Aorta (tissue), 5 donors: Measurements from ENCODE around the gene ITGA5. TPM values are rescaled to one million over a fixed set of nuclear protein-coding genes. Genes with fewer than 3 reads are reported as not detected.
A peak's percentile ranks its signal among the peaks of the same experiment; 100 is the strongest.

Experiments
- ATAC-seq: fragments of 200-7000 bp; cut with Tn5 transposase; one replicate; pipeline ENCODE4 v1.9.1; 2022; ENCODE audit warnings: moderate library complexity; ENCODE audit not compliant: low FRiP score
- DNase-seq, 2 donors: peaks; one replicate each; pipeline ENCODE4 v3.0.0-alpha.2; 2020
- H3K27ac ChIP-seq, 2 donors: one replicate each; pipeline ENCODE4 v1.5.1; 2013; ENCODE audit warnings: low read length in 2 of 2, mild to moderate bottlenecking in 2 of 2, moderate library complexity in 2 of 2, control low read depth in 1 of 2, inconsistent platforms in 1 of 2, low read depth in 1 of 2
- H3K27me3 ChIP-seq, 2 donors: one replicate each; pipeline ENCODE4 v1.6.1; 2013; ENCODE audit warnings: control low read depth in 1 of 2, low read length in 1 of 2, mild to moderate bottlenecking in 1 of 2, moderate library complexity in 1 of 2; ENCODE audit not compliant: insufficient read depth in 2 of 2, control insufficient read depth in 1 of 2
- H3K36me3 ChIP-seq, 2 donors: one replicate each; pipeline ENCODE4 v1.6.1; 2013; ENCODE audit warnings: control low read depth in 1 of 2, low read length in 1 of 2, mild to moderate bottlenecking in 1 of 2; ENCODE audit not compliant: insufficient read depth in 2 of 2, control insufficient read depth in 1 of 2
- H3K4me1 ChIP-seq, 2 donors: one replicate each; pipeline ENCODE4 v1.6.1; 2013; ENCODE audit warnings: low read length in 2 of 2, control low read depth in 1 of 2, mild to moderate bottlenecking in 1 of 2, moderate library complexity in 1 of 2; ENCODE audit not compliant: insufficient read depth in 2 of 2, control insufficient read depth in 1 of 2
- H3K4me3 ChIP-seq, 2 donors: one replicate each; pipeline ENCODE4 v1.5.1; 2013; ENCODE audit warnings: low read length in 2 of 2, control low read depth in 1 of 2, mild to moderate bottlenecking in 1 of 2
- H3K9me3 ChIP-seq: one replicate; pipeline ENCODE4 v1.6.1; 2013; ENCODE audit warnings: mild to moderate bottlenecking, low read length; ENCODE audit not compliant: control insufficient read depth
- WGBS, 2 donors: extraction: QIAGEN DNeasy Blood & Tissue Kit; methylation state at CpG; one replicate each; pipeline ENCODE4 v1.1.7; 2013; 5-methylcytosine and 5-hydroxymethylcytosine counted together
- intact Hi-C, 2 donors: fragments of 100-400 bp; cut with DNase I; formaldehyde crosslinking; loops; one replicate each; pipeline versions ENCODE4 v1.14.2 to v1.15.0; 2022
- polyA plus RNA-seq, 2 donors: library from polyadenylated mRNA; stranded (reverse); fragments of 200-250 nt; gene quantifications; one replicate each; pipeline ENCODE4 v1.2.3, GENCODE V29; 2013
- total RNA-seq, 2 donors: library from RNA; stranded (reverse); fragmentation: NEBNext Ultra II Directional; extraction: Animal tissue kit (Norgen Biotek cat#: 25700); gene quantifications; one replicate each; pipeline ENCODE4 v1.2.1, GENCODE V29; 2021
- donor health status: healthy with polysubstance abuse.
- donor health status: Bipolar disorder and iron deficiency.
- donor health status: DM: no; HTN: no; CAD: no.
- donor health status: DM: no; HTN: no; CAD: no.
- donor health status: DM: yes; HTN: yes; CAD: no.

Gene ITGA5
- total and polyA plus RNA-seq, 4 donors: 26.5 to 1,416 (median 353) TPM

DNA sequence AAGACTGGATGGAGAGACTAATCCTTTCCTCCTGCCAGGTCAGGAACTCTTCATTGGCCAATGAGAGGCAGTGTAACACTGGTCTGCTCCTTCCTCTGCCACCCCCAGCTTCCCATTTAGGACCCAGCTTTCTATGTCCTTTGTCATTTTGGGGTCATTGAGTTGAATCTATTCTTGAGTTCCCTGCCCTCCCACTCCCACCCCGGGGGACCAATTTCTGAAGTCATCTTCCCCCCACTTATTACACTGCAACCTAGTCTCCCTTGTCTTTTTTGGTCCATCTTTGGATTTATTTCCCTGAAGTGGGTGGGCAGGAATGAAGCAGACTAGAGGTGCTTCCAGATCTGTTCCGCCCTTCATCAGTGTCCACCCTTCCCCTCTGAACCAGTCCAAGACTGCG, 7.6 kb upstream of the ITGA5 start:
- no peaks in the 10 kb centered on the region for H3K9me3 ChIP-seq
- no peaks in the 10 kb centered on the region for H3K27me3 ChIP-seq
- WGBS, 2 donors: 92 to 95% methylated on average over 3 of the region's 3 CpGs
- peaks cover 5 to 21% of the 10 kb centered on the region in 2 donors for H3K4me1 ChIP-seq
- no peak for DNase-seq
- no peaks in the 10 kb centered on the region for H3K36me3 ChIP-seq
- intact Hi-C loops: no loop called here
- peak overlapping the region; percentile 19 to 44 for H3K27ac ChIP-seq
- no peak for ATAC-seq
- no peak overlapping the region for H3K4me3 ChIP-seq

DNA sequence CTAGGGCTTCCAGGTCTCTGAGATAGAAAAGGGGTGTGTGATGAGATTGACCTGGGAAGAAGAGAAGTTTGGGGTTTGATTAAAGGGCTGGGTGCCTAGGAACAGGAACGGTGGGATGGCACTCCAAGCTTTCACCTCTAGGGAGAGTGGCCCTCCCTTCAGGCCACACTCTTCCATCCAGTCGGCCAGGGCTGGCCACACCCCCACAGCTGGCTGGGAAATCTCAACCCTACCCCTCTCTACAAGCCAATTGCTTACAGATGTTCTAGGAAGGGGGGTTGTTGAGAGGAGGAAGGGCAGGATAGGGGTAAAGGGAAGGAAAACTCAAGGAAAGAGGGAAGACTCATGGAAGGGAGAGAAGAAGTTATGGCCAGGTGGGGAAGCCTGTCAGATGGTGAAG, 6.6 kb upstream of the ITGA5 start:
- no peaks in the 10 kb centered on the region for H3K36me3 ChIP-seq
- H3K27me3 ChIP-seq: no peaks in the 10 kb centered on the region
- 54 to 70% methylated on average over 2 of the region's 2 CpGs for WGBS, 2 donors
- peaks cover 5 to 18% of the 10 kb centered on the region in 2 donors for H3K4me1 ChIP-seq
- no peak overlapping the region for H3K4me3 ChIP-seq
- no peak for DNase-seq
- H3K27ac ChIP-seq: no peak overlapping the region
- ATAC-seq: no peak
- H3K9me3 ChIP-seq: no peaks in the 10 kb centered on the region
- intact Hi-C loops: no loop called here

DNA sequence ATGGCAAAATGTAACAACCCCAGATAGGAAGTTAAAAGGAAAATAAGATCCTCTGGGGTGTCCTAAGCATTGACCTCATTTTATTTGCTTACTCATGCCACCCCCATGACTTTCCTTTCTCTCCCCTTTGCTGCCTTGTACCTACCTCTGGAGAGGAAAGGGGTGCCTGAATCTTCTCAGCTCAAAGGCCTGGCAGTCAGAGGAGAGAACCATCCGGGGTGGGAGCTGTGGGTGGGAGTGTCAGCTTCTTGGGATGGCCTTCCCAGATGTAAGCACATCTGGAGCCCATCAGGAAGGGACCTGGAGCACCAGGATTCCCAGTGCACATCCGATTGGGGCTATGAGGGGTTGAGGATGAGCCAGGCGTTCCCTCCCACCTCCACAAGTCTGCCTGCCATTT, 5.2 kb upstream of the ITGA5 start:
- Histone ChIP-seq H3K4me1 (peaks cover 3 to 14% of the 10 kb centered on the region in 2 donors), H3K27me3 (no peaks in the 10 kb centered on the region), H3K4me3 (no peak overlapping the region), H3K36me3 (no peaks in the 10 kb centered on the region), H3K9me3 (no peaks in the 10 kb centered on the region), H3K27ac (no peak overlapping the region)
- WGBS, 2 donors: 86 to 89% methylated on average over 3 of the region's 3 CpGs
- DNase-seq (no peak), ATAC-seq (no peak)
- intact Hi-C loops: no loop called here

DNA sequence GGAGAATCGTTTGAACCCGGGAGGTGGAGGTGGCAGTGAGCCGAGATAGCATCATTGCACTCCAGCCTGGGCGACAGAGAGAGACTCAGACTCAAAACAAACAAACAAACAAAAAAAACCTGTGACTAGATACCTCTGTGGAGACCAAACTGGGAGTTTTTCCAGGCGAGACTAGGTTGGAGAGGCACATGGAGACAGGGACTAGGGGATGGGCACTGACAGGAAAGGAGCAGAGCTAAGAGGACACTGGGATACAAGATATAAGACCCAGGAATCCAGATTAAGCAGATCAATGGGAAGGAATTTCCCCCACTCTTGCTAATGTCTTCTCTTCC, 4.7 kb upstream of the ITGA5 start:
- WGBS, 2 donors: 91 to 97% methylated on average over 5 of the region's 5 CpGs
- Histone ChIP-seq H3K4me3 (no peak overlapping the region), H3K9me3 (no peaks in the 10 kb centered on the region), H3K27ac (no peak overlapping the region), H3K27me3 (no peaks in the 10 kb centered on the region), H3K36me3 (no peaks in the 10 kb centered on the region), H3K4me1 (peaks cover 3 to 14% of the 10 kb centered on the region in 2 donors)
- no peak for DNase-seq
- intact Hi-C loops: no loop called here
- ATAC-seq: no peak

DNA sequence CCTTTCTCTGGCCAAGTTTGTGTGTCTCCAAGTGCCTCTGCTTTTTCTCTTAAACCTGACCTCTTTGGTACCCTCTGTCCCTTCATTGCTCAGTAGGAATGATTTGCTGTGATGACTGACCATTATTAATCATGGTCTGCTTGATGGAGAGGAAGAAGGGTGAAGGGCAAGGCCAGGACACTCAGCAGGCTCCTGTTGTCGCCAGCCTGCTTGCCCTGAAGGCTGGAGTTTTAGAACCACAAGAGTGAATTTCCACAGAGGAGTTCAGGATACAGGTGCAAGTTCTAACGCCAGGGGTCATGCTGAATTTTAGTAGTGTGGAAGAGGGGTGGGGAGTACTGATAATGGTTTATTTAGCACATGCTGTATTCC, 2.8 kb upstream of the ITGA5 start:
- Histone ChIP-seq H3K4me3 (no peak overlapping the region), H3K27ac (peak overlapping the region; percentile 42 to 57), H3K9me3 (no peaks in the 10 kb centered on the region), H3K27me3 (no peaks in the 10 kb centered on the region), H3K4me1 (peaks cover 3 to 9% of the 10 kb centered on the region in 2 donors), H3K36me3 (no peaks in the 10 kb centered on the region)
- DNase-seq (no peak), ATAC-seq (no peak)
- 93 to 94% methylated on average over 2 of the region's 2 CpGs for WGBS, 2 donors
- intact Hi-C loops: no loop called here

DNA sequence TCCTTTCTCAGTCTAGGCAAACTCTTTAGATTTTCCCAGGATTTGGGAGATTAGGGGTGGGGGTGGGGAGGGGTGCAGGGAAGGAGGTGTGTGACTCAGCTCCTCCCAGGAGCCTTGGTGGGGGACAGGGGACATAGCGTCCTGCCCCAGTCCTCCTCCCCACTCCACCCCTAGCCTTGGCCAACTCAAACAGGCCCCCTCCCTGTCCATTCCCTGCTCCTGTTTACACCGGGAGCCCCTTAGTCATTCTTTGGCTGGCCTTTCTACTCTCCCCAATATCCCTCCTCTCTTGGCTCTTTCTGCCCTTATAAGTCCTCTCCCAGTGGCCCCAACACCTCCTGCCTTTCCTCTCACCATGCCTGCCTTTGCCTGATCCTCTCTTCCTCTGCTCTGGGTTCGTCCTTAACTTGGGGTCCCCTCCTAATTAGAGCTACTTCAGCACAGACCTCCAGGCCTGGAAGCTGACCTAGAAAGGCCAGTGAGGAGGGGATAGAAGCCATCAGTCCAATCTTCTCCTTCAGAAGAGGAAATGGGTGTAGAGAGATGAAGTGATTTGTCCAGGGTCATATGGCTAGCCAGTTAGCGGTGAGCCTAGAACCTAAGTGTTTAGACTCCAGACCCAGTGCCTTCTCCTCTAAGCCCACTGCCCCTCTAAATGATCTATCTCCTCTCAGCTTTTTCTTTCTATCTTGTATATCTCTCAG, 2.3 kb upstream of the ITGA5 start:
- Histone ChIP-seq H3K4me1 (peaks cover 3 to 6% of the 10 kb centered on the region in 2 donors), H3K36me3 (no peaks in the 10 kb centered on the region), H3K27ac (peak overlapping the region; percentile 57 to 85), H3K27me3 (no peaks in the 10 kb centered on the region), H3K9me3 (no peaks in the 10 kb centered on the region), H3K4me3 (no peak overlapping the region)
- ATAC-seq: peak; percentile 83
- intact Hi-C loops: no loop called here
- 36 to 39% methylated on average over 4 of the region's 4 CpGs for WGBS, 2 donors
- peak; percentile 81 to 93 for DNase-seq

DNA sequence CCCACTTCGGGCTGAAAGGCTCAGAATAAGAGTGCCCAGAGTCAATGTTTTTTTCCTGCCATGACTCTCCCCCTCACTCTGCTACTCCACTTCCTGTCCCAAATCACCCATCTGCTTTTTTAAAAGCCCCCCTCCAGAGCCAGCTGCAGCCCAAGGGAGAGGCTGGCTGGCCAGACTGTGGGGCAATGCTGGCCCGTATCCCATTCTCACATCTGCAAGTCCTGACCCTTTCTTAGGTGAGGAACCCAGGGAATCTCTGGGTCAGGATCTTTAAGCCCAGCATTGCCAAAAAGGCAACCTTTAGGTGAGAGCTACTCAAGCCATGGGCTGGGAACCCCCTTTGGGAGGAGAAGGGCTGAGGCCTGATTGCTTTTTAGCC, 1.7 kb upstream of the ITGA5 start:
- Histone ChIP-seq H3K9me3 (no peaks in the 10 kb centered on the region), H3K27ac (peak overlapping the region; percentile 20 to 85), H3K4me3 (peak overlapping the region in 1 of 2 donors; percentile 6), H3K36me3 (no peaks in the 10 kb centered on the region), H3K27me3 (no peaks in the 10 kb centered on the region), H3K4me1 (peaks cover 3 to 6% of the 10 kb centered on the region in 2 donors)
- ATAC-seq (peak; percentile 0), DNase-seq (no peak)
- WGBS, 2 donors: 39 to 46% methylated on average over 2 of the region's 2 CpGs
- intact Hi-C loops: no loop called here

DNA sequence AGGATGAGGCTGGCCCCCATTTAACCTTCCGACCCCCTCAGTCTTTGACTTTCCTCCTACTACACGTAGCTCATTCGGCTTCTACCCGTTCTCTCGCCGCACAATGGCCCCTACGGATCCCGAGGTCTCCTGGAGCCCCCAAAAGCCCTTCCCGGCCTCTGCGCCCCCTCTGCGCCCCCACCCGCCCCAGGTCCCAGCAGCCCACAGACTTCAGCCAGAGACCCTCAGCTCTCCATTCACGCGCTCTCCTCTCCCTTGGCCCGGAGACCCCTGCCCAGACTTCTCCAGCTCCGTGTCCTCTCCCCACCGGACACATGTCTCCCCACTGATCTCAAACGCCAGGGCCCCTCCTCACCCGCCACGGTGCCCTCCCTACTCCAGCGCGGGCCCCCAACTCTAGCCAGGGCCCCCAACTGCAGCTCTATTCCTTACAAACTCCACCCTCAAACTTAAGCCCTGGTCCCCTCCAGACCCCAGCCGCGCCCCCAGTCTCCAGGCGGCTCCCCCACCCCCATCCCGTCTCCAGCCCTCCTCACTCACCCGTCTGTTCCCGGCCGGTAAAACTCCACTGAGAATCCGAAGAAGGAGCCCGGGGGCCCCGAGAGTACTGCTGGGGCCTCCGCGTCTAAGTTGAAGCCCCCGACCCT, 502 bp downstream of the ITGA5 start:
- WGBS, 2 donors: 1% methylated on average over 32 to 35 of the region's 35 CpGs
- no peaks in the 10 kb centered on the region for H3K36me3 ChIP-seq

More for the DNA sequence above, 502 bp downstream of the ITGA5 start:
- ATAC-seq: no peak
- H3K4me1 ChIP-seq: peaks cover 3 to 6% of the 10 kb centered on the region in 2 donors
- H3K27me3 ChIP-seq: no peaks in the 10 kb centered on the region
- intact Hi-C loops: loop anchor here in 1 of 2 donors (2.0 kb wide), 1 partner anchor 14 kb away; no protein-coding TSS in a partner anchor
- H3K27ac ChIP-seq: peak overlapping the region; percentile 62 to 68
- no peaks in the 10 kb centered on the region for H3K9me3 ChIP-seq
- H3K4me3 ChIP-seq: peak overlapping the region; percentile 97 to 100
- DNase-seq: no peak
